NOMO-1 treated with dmso at 0.1 percent for 144 hours (cell line): ENCODE results near the gene RNF112.

Experiments
- DNase-seq: peaks from one replicate; lab custom pipeline; 2025; ENCODE audit not compliant: unreplicated experiment; lab: John Stamatoyannopoulos, UW

Gene RNF112

GRCh38 chr17:19388791-19389785, 21.9 kb upstream of the RNF112 start:
- no peak for DNase-seq

GRCh38 chr17:19390951-19391350, 20.1 kb upstream of the RNF112 start:
- no peak for DNase-seq

GRCh38 chr17:19391432-19391831, 19.6 kb upstream of the RNF112 start:
- DNase-seq: no peak

- no peak for DNase-seq
These were observed 18.7 kb upstream of the RNF112 start for GRCh38 chr17:19392303-19392702.

GRCh38 chr17:19397556-19398041, 13.4 kb upstream of the RNF112 start:
- DNase-seq: no peak

GRCh38 chr17:19398301-19399181, 12.5 kb upstream of the RNF112 start:
- peak; percentile 55 for DNase-seq

- DNase-seq: no peak
These were observed 11.1 kb upstream of the RNF112 start for GRCh38 chr17:19399750-19400450.

GRCh38 chr17:19401321-19402010, 9.6 kb upstream of the RNF112 start:
- no peak for DNase-seq

GRCh38 chr17:19402171-19402570, 8.9 kb upstream of the RNF112 start:
- no peak for DNase-seq

GRCh38 chr17:19403021-19403420, 8.0 kb upstream of the RNF112 start:
- no peak for DNase-seq

GRCh38 chr17:19404264-19404663, 6.8 kb upstream of the RNF112 start:
- DNase-seq: no peak

- DNase-seq: no peak
These were observed 5.9 kb upstream of the RNF112 start for GRCh38 chr17:19405114-19405513.

- no peak for DNase-seq
These were observed 3.3 kb upstream of the RNF112 start for GRCh38 chr17:19407601-19408345.

- no peak for DNase-seq
These were observed 2.7 kb upstream of the RNF112 start for GRCh38 chr17:19408346-19408710.

- DNase-seq: no peak
These were observed 2.0 kb upstream of the RNF112 start for GRCh38 chr17:19409066-19409465.

GRCh38 chr17:19409509-19409908, 1.5 kb upstream of the RNF112 start:
- no peak for DNase-seq

GRCh38 chr17:19410091-19410490, 941 bp upstream of the RNF112 start:
- no peak for DNase-seq

- DNase-seq: no peak
These were observed 599 bp downstream of the RNF112 start for GRCh38 chr17:19411631-19412030.

- DNase-seq: no peak
These were observed 1.5 kb downstream of the RNF112 start for GRCh38 chr17:19412510-19412909.

GRCh38 chr17:19412984-19413383, 2.0 kb downstream of the RNF112 start:
- no peak for DNase-seq
